SIG-M5 (cell line): ENCODE results near the gene FLNC.

Experiments
- DNase-seq: peaks from one replicate; lab custom pipeline; 2025; lab: John Stamatoyannopoulos, UW

Gene FLNC

GRCh38 chr7:128893251-128894100, 63.3 kb downstream of the FLNC start:
- no peak for DNase-seq

GRCh38 chr7:128894101-128894440, 63.9 kb downstream of the FLNC start:
- DNase-seq = no peak

- DNase-seq = no peak
Measured at GRCh38 chr7:128895320-128895719, 65.1 kb downstream of the FLNC start.

- DNase-seq = no peak
Measured at GRCh38 chr7:128899392-128899791, 69.2 kb downstream of the FLNC start.

- no peak for DNase-seq
Measured at GRCh38 chr7:128900237-128900636, 70.0 kb downstream of the FLNC start.

- no peak for DNase-seq
Measured at GRCh38 chr7:128902761-128903585, 72.8 kb downstream of the FLNC start.

- DNase-seq = no peak
Measured at GRCh38 chr7:128903621-128904361, 73.6 kb downstream of the FLNC start.

- no peak for DNase-seq
Measured at GRCh38 chr7:128904381-128905197, 74.4 kb downstream of the FLNC start.

GRCh38 chr7:128906001-128906765, 76.0 kb downstream of the FLNC start:
- no peak for DNase-seq

- no peak for DNase-seq
Measured at GRCh38 chr7:128906766-128907559, 76.8 kb downstream of the FLNC start.
